NCI-H2081 (cell line): ENCODE data around the gene RAB8A.
"Not testable (repeated sequence)": the region's sequence is repeated elsewhere in the genome, so short reads cannot be mapped to it uniquely, and the experiment has no call there.

Source experiments
- DNase-seq, 2 experiments: peaks; one replicate each; lab custom pipeline; 2025; lab: John Stamatoyannopoulos, UW

The RAB8A gene

DNA sequence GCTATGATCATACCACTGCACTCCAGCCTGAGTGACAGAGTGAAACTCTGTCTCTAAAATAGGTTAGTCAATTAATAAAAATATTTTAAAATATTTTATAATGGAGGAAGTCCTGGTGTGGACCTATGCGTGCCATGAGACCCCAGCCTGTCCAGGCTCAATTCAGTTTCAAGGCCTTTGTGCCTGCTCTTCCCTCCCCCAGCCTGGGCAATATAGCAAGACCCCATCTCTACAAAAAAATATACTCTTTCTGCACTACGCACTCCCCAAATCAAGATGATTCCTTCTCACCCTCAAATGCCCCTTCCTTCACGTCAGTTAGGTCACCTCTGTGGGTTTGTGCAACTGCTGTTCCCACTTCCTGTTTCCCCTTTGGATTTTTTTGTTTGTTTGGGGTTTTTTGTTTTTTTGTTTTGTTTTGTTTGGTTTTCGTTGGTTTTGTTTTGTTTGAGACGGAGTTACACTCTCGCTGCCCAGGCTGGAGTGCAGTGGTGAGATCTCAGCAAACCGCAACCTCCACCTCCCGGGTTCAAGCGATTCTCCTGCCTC is 30.4 kb downstream of the RAB8A start:
- no peak for DNase-seq

DNA sequence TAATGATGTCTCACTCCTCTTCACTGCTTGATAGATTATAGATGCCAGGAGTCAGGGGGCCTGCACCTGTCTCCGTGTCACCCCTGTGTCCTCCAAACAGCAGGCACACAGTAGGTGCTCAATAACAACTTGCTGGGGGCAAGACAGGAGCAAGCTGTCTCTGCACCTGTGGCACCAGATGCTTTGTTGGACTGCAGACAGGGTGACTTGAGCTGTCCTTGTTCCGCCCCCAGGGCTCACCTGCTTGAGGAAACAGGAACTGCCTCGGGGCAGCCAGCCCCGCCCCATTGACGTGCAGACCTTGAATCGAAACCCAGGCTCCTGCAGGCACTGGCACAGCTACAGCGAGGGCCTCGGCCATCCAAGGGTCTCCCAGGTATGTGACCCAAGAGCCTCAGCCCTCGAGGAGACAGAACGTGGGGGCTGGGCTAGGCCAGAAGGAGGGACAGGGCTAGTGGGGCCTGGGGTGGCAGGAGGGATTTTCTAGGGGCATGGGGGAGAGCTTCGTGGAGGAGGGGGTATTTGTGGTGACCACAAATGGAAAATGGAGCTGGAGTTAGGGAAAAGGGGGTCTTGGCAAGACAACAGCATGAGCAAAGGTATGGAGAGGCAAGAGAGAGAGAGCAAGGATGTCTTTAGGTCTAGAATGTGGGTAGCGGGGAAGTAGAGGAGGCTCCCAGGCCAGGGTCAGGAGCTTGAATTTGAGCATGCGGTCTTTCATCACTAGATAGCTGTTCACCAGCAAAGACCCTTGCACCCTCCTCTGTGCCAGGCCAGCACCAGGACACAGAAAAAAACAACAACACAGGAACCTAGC is 31.9 kb downstream of the RAB8A start, which contains the start of gene HSH2D:
Gene HSH2D (plus strand): TSS at position 287 of the 817 bp plus-strand sequence. CDS start 5,066 bp downstream, outside the sequence.
- peak; percentile 31 to 53 for DNase-seq

DNA sequence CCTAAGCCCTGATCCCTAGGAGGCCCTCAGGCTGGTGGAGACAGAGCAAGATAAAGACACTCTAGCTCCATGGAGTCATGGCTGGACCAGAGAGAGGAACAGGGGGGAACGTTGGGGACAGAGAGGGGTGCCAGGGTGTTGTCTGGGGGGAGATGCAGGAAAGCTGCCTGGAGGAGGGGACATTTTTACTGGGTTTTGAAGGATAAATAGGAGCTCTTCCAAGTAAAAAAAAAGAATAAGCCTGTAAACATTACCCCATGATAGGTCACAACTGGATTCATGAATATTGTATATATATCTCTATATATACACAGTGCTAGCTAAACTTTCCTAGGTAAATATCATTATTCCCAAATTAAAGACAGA is 32.5 kb downstream of the RAB8A start:
- DNase-seq, result no peak

DNA sequence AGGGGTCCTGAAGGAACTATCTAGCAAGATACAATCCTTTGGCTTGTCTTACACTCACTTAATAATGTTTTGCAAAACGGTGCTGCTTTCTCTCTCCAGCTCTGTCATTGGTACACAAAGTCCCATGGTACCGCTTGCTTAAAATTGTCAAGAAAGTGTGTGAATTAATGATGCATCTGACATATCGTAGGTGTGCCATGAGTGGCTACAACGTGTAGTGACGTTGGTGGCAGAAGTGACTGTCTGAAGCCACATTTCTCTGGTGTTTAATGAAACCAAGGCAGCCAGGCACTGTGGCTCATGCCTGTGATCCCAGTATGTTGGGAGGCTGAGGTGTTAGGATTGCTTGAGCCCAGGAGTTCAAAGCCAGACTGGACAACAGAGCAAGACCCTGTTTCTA is 34.4 kb downstream of the RAB8A start:
- no peak for DNase-seq

DNA sequence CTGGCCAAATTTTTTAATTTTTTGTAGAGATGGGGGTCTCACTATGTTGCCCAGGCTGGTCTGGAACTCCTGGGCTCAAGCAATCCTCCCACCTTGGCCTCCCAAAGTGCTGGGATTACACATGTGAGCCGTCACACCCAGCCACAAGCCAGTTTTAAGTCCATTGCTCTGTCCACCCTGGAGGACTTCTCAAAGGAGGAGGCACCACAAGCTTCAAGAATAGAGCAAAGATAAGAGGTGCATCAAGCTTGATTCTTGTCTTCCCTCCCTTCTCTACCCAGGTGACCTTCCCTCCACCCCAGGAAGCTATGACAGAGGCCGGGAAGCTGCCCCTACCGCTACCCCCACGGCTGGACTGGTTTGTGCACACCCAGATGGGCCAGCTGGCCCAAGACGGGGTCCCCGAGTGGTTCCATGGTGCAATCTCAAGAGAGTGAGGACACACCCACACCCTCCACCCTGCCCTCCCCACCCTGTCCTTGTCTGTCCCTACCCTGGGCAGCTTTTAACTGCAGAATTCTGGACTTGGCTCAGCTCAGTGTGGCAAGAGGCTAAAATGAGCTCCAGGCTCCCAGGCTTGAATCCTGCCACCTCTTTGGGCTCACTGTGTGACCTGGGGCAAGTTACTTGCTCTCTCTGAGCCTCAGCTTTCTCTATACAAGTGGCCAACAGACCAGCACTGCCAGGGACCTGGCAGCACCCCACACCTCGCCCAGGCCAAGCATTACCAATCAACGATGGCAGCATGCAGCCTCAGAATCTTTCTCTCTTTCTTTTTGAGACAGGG is 36.9 kb downstream of the RAB8A start:
- DNase-seq, result no peak

DNA sequence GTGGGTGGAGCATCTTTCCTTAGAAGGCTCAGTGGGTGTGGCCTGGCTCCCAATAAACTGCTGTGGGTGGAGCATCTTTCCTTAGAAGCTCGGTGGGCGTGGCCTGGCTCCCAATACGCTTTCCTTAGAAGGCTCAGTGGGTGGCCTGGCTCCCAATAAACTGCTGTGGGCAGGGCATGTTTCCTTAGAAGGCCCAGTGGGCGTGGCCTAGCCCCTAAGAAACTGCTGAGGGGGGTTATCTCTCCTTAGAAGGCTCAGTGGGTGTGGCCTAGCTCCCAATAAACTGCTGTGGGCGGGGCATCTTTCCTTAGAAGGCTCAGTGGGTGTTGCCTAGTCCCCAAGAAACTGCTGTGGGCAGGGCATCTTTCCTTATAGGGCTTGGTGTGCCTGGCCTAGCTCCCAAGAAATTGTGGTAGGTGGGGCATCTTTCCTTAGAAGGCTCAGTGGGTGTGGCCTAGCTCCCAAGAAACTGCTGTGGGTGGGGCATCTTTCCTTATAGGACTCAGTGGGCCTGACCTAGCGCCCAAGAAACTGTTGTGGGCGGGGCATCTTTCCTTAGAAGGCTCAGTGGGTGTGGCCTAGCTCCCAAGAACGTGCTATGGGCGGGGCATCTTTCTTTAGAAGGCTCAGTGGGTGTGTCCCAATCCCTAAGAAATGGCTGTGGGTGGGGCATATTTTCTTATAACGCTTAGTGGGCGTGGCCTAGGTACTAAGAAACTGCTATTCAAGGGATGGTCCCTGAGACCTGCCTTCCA is 42.1 kb downstream of the RAB8A start:
- no peak for DNase-seq

DNA sequence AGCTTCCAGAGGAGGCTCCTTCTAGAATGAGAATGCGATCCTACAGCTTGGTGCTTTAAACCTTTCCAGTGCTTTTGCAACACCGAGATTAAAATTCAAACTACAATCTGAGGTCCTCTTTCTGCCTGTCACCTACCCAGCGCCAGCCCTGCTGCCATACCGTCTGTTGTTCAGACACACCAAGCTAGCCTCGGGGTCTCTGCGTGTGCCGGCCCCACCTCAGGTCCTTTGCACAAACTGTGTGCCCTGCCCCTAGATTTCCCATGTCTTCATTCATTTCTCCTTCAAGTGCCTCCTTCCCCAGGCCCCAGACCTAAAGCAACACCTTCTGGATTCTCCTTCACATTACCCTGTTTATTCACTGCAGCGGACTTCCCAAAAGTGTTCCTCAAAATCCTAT is 42.9 kb downstream of the RAB8A start:
- no peak for DNase-seq

DNA sequence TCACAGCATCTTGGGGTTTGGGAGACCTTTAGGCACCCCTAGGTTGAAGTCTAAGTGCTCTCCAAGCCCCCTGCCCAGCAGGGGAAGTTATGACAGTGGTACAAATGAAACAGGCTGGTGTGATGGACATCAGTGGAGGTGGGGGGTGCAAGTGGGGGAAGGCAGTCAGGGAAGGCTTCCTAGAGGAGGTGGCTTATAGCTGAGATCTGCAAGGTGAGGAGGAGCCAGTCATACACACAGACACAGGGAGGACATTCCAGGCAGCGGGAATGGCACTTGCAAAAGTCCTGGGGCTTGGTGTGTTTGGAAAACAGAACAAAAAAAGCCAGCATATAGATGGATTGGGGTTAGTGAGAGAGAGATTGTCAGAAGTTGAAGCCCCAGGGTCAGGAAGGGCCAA is 43.4 kb downstream of the RAB8A start:
- no peak for DNase-seq

DNA sequence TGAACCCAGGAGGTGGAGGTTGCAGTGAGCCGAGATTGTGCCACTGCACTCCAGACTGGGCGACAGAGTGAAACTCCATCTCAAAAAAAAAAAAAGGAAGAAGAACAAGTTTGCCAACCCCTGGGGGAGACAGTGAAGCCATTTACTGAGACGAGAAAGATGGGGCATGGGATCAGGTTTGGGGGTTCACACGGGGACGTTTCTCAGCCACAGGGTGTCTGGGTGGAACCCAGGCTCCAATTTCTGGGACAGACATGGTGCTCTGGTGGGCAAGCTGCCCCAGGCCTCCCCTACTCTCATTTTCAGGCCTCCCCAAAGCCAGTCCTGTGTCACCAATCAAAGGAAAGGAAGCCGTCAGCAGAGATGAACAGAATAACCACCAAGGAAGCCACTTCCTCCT is 45.2 kb downstream of the RAB8A start:
- DNase-seq, result no peak

DNA sequence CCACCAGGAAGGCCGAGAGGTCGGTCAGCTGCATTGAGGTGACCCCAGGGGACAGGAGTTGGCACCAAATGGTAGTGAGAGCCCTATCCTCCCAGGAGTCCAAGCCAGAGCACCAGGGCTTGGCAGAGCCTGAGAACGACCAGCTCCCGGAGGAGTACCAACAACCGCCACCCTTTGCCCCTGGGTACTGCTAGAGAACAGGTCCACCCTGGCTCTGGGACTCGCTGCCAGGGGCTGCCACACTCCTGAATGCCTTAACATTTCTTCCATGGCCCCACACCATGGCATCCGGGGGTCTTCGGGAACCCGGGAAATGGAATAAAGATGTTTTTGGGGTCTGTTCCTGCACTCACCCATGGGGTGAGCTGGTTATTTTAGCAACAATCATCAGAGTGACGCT is 45.9 kb downstream of the RAB8A start:
- DNase-seq, result no peak

DNA sequence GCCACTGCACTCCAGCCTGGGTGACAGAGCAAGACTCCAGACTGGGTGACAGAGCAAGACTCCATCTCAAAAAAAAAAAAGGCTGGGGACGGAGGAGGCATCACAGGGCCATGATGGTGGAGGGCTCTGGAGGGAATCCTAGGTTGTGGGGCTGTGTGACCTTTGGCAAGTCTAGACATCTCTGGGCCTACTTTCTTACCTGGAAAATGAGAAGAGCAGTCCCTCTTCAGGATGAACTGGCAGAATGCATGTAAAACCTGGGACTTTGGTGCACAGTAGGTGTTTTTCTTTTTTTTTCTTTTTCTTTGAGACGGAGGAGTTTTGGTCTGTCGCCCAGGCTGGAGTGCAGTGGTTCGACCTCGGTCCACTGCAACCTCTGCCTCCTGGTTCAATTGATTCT is 48.0 kb downstream of the RAB8A start:
- DNase-seq, result no peak

DNA sequence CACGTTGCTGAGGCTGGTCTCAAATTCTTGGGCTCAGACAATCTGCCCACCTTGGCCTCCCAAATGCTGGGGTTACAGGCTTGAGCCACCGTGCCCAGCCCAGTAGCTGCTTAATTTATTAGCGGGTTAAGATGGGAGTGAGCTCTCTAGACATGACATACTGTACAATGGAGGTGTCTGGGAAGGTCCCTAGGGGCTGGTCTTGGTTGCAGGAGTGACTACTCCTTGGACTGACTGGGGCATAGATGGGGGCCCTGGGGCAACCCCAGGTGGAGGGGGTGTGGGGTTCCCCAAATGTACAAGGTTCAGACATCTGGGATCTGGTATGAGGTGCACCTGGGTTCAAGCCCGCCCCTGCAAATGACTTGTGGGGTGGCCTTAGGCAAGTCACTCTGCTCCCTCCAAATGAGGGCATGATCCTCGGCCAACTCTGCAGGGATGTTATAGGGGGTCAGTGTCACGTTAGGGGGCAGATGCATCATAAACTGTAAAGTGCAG is 48.8 kb downstream of the RAB8A start:
- DNase-seq, result no peak

DNA sequence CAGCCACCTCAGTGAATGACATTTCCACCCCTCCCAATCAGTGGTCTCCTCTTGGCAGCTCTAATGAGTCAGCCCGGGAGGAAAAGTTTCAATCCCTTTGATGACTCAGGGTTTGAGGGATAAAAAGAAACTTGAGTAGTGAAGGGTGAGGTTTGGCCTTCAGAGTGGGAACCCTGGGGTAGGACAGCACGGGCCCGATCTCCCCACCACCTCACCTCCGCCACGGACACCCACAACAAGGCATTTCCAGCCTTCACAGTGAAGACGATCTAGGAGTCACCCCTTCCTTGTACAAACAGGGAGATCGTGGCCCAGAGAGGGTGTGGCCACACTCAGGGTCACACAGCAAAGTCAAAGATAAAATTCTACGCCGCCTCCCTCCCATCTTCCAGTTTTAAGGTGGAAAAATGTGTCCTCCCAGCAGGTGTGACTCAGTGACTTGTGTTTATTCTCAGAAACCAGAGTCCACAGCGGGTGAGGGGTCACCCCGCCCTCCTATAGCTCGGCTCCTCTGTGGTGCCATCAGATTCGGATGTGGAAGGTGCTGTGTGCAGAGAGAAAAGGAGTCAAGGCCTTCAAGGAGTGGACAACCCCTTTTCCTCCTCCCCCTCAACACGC is 49.4 kb downstream of the RAB8A start:
- no peak for DNase-seq

DNA sequence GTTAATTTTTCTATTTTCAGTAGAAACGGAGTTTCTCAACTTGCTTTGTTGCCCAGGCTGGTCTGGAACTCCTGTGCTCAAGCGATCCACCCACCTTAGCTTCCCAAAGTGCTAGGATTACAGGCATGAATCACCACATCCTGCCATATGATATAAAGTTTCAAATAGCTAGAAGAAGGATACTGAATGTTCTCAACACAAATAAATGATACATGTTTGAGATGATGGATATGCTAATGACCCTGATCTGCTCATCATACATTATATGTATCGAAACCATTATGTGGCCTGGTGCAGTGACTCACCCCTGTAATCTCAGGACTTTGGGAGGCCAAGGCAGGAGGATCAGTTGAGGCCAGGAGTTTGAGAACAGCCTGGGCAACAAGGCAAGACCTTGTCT is 50.2 kb downstream of the RAB8A start:
- DNase-seq, result no peak

DNA sequence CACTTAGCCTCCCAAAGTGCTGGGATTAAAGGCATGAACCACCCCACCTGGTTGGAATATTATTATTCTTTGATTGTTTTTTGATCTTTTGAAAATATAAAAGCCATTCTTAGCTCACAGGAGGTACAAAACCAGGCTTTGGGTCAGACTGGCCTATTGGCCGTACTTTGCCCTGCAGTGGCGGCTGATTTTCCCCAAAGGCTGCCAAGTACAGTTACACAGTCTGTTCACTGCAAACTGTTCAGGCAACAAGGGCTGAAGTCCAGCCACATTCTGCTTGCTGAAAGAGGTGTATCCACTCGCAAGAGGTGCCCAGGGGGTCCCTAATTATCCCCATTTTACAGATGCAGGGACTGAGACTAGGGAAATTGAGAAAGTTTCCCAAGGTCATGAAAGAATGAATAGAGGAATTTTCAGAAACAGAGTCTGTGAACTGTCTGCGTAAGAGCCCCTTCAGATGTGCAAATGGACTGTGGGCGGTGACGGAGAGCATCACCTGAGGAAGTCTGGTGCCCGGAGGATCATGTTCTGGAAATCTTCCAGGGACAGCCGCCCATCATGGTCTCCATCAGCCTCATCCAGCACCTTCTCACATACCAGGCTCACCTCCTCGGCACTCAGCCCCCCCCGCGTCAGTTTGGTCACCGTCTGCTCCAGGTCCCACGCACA is 52.7 kb downstream of the RAB8A start:
- DNase-seq, result no peak

DNA sequence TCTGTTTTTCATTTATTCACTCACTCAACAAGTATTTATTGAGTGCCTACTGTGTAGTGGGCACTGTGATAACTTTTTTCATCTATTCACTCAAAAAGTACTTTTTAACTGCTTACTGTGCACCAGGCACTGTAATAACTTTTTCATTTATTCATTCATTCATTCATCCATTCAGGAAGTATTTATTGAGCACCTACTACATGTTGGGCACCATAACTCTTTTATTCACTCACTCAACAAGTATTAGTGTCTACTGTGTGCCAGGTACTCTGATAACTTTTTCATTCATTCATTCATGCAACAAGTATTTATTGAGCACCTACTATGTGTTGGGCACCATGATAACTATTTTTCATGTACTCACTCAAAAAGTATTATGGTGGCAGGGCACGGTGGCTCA is 54.7 kb downstream of the RAB8A start:
- no peak for DNase-seq

DNA sequence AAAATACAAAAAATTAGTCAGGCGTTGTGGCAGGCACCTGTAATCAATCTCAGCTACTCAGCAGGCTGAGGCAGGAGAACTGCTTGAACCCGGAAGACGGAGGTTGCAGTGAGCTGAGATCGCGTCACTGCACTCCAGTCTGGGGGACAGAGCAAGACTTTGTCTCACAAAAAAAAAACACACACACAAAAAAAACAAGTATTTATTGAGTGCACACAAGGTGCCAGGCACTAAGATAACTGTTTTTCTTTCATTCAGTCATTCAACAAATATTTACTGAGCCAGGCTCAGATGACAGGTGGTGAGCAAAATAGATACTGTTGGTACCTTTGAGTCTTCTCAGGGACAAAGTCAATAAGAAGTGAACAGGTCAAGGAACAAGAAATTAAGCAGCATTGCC is 55.4 kb downstream of the RAB8A start:
- no peak for DNase-seq

DNA sequence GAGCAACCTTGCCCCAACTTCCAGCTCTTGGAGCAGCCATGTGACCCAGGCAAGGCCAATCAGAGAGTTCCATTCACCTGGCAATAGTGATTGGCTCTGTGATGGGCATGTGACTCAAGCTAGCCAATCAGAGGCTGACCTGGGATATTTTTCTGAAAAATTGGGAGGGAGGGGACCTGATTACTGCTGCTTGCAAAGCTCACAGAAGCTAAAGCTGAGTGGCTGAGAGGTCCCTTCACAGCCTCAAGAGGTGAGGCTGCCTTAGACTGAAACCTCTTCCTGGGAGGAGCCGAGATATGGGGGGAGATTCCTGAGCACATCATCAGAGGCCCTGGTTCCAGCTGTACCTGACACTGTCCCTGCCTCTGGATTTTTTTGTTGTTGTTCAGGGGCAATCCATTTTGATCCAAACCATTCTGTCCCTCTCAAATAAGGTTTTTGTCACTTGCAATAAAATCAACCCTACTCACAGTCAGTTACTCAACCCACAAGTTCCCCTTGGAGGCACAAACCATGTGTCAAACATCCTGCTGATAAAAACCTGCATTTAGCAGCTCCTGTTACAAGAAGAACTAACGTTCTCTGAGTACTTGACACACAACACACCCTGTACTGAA is 56.9 kb downstream of the RAB8A start:
- DNase-seq, result no peak

DNA sequence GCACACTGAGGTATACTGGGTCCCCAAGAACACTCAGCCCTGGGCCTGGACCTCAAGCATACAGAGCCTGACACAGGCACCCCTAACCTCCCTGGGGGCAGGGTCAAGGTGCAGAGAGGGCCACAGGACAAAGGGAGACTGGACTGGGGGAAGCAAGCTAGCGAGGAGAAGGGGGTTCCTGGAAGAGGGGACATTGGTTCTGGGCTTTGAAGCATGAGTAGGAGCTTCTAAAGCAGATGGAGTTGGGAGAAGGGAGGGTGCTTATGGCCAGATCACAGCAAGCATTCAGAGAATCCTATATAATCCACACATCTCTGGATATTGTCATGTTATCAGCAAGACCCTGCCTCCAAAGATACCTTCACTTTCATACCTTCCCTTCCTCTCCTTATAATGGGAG is 58.4 kb downstream of the RAB8A start:
- no peak for DNase-seq

DNA sequence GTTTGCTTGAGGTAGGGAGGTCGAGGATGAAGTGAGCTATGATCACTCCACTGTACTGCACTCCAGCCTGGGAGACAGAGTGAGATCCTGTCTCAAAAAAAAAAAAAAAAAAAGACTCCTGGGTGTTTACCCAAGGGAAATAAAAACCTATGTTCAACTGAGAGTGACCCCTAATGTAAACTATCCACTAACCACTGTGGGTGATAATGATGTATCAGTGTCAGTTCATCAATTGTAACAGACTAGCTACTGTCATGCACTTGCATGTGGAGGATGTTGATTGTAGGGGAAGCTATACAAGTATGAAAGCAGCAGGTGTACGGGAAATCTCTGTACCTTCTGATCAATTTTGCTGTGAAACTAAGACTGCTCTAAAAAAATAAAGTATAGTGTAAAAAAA is 64.3 kb downstream of the RAB8A start:
- no peak for DNase-seq

DNA sequence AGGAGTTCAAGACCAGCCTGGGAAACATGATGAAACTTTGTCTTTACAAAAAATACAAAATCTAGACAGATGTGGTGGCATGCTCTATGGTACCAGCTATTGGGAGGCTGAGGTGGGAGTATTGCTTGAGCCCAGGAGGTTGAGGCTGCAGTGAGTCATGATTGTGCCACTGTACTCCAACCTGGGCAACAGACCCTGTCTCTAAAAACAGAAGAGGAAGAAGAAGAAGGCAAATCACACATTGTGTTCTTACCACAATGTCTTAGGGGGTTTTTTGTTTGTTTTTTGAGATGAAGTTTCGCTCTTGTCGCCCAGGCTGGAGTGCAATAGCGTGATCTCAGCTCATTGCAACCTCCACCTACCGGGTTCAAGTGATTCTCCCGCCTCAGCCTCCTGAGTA is 67.2 kb downstream of the RAB8A start:
- not testable (repeated sequence) for DNase-seq
